Natural killer cell (primary cell): Measurements from ENCODE around the gene VWA3B. TPM values are rescaled to one million over a fixed set of nuclear protein-coding genes. Genes with fewer than 3 reads are reported as not detected.

Experiments
- ATAC-seq, 3 donors: fragments of 150-1000 bp in 2 of 3; fragments of 200-7000 bp in 1 of 3; cut with Tn5 transposase; 1 replicate in 1 of 3; 2 replicates in 2 of 3; pipeline ENCODE4 v1.10.0; 2021; ENCODE audit warnings: mild to moderate bottlenecking in 2 of 3, moderate library complexity in 2 of 3
- DNase-seq, 2 donors: peaks; one replicate each; pipeline versions ENCODE4 v3.0.0 to v3.0.0-alpha.2; 2013 to 2021; ENCODE audit warnings: mixed read lengths in 1 of 2
- H3K27ac ChIP-seq: one replicate; pipeline ENCODE4 v1.5.1; 2013; ENCODE audit warnings: mild to moderate bottlenecking, low read length
- H3K27me3 ChIP-seq: one replicate; pipeline ENCODE4 v1.6.1; 2013; ENCODE audit warnings: low read length; ENCODE audit not compliant: control insufficient read depth, insufficient read depth
- H3K36me3 ChIP-seq: one replicate; pipeline ENCODE4 v1.6.1; 2013; ENCODE audit warnings: low read length; ENCODE audit not compliant: control insufficient read depth, insufficient read depth
- H3K4me1 ChIP-seq: one replicate; pipeline ENCODE4 v1.6.1; 2013; ENCODE audit warnings: low read length; ENCODE audit not compliant: control insufficient read depth, insufficient read depth
- H3K4me3 ChIP-seq: one replicate; pipeline ENCODE4 v1.5.1; 2013; ENCODE audit warnings: low read length
- H3K9me3 ChIP-seq: one replicate; pipeline ENCODE4 v1.6.1; 2013; ENCODE audit warnings: low read length; ENCODE audit not compliant: control insufficient read depth, insufficient read depth
- H3K27ac Mint-ChIP-seq, 2 donors: one replicate each; pipeline ENCODE4 v1.8.0; 2022; ENCODE audit warnings: mild to moderate bottlenecking in 2 of 2, mixed read lengths in 2 of 2, moderate library complexity in 1 of 2
- H3K27me3 Mint-ChIP-seq, 2 donors: one replicate each; pipeline ENCODE4 v1.8.0; 2022; ENCODE audit warnings: low read depth in 2 of 2, mixed read lengths in 2 of 2
- H3K36me3 Mint-ChIP-seq: one replicate; pipeline ENCODE4 v1.8.0; 2022; ENCODE audit warnings: mixed read lengths
- H3K4me1 Mint-ChIP-seq, 2 donors: one replicate each; pipeline ENCODE4 v1.8.0; 2022; ENCODE audit warnings: mixed read lengths in 2 of 2
- H3K4me3 Mint-ChIP-seq: one replicate; pipeline ENCODE4 v1.8.0; 2022; ENCODE audit warnings: mild to moderate bottlenecking, moderate library complexity, mixed read lengths
- H3K9me3 Mint-ChIP-seq, 2 donors: one replicate each; pipeline ENCODE4 v1.8.0; 2022; ENCODE audit warnings: mixed read lengths in 2 of 2
- WGBS: methylation state at CpG from one replicate; pipeline ENCODE4 v1.1.7; 2013; ENCODE audit warnings: missing lambda C conversion rate; ENCODE audit not compliant: insufficient coverage; 5-methylcytosine and 5-hydroxymethylcytosine counted together
- intact Hi-C: fragments of 100-400 bp; cut with micrococcal nuclease; formaldehyde crosslinking; loops from one replicate; pipeline ENCODE4 v1.14.2; 2022
- total RNA-seq, 4 donors: library from RNA; stranded (reverse); fragments of 120-200 nt in 1 of 4; gene quantifications; one replicate each; pipeline versions ENCODE4 v1.2.3 to v1.2.4, GENCODE V29; 2013 to 2022
- TF ChIP-seq, protein P1 (sequence below): fragments of 200-600 bp; IDR thresholded peaks from one replicate; pipeline ENCODE4 v1.8.0; 2022; ENCODE audit warnings: antibody characterized with exemption

VWA3B gene
- total RNA-seq, 3 donors from 2014 or later (not counting 1 experiment from before 2014, with no cell fraction given): not detected

DNA sequence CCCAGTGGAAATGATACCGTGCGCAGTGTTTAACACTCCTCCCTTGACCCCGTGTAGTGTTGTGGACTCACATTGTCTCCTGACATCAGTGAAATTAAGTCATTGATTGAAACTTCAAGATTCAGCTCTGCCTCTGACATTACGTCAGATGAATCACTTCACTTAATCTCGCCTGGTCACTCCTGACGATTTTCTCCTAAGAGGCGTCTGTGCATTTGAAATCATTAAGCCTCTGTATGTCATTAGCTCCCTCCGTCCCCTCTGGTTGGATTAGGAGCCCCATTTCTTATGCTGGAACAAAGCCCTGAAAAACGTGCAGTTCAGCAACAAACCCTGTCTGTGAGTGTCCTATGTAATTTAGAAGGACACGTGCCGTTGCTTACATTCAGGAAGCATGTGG lies 222.6 kb downstream of the VWA3B start:
- intact Hi-C loops: no loop called here
- Histone ChIP-seq H3K27ac (no peak overlapping the region), H3K9me3 (no peaks in the 10 kb centered on the region), H3K4me1 (no peaks in the 10 kb centered on the region), H3K36me3 (no peaks in the 10 kb centered on the region), H3K27me3 (peaks cover 3% of the 10 kb centered on the region), H3K4me3 (no peak overlapping the region)
- ATAC-seq: no peak
- 90% methylated on average over 11 of the region's 11 CpGs for WGBS
- Mint-ChIP-seq H3K27me3 (peaks cover 35 to 67% of the 10 kb centered on the region in 2 donors), H3K4me1 (no peaks in the 10 kb centered on the region), H3K36me3 (no peaks in the 10 kb centered on the region), H3K9me3 (no peaks in the 10 kb centered on the region), H3K27ac (no peak overlapping the region), H3K4me3 (no peak overlapping the region)
- TF ChIP-seq, protein P1, sequence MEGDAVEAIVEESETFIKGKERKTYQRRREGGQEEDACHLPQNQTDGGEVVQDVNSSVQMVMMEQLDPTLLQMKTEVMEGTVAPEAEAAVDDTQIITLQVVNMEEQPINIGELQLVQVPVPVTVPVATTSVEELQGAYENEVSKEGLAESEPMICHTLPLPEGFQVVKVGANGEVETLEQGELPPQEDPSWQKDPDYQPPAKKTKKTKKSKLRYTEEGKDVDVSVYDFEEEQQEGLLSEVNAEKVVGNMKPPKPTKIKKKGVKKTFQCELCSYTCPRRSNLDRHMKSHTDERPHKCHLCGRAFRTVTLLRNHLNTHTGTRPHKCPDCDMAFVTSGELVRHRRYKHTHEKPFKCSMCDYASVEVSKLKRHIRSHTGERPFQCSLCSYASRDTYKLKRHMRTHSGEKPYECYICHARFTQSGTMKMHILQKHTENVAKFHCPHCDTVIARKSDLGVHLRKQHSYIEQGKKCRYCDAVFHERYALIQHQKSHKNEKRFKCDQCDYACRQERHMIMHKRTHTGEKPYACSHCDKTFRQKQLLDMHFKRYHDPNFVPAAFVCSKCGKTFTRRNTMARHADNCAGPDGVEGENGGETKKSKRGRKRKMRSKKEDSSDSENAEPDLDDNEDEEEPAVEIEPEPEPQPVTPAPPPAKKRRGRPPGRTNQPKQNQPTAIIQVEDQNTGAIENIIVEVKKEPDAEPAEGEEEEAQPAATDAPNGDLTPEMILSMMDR: no peak
- no peak for DNase-seq

DNA sequence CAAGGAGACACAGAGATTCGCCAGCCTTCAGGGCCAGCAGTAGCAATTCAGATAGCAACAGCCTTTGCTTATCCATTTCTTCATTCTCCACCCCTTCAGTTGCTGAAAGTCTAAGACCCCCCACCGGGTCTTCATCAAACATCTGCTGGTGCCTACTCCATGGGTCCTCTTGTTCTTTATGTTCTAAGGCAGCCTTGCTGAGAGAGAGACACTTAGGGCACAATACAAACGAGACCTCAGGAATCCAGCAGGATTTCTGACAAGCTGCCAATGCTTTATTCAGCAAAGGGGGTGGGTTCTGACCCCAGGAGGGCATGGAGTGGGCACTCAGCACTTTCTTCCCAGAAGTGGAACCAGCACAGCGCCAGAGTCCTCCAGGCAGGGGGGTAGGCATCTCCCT lies 223.0 kb downstream of the VWA3B start:
- WGBS: 68% methylated on average over 4 of the region's 4 CpGs
- Histone ChIP-seq H3K27me3 (peaks cover 3% of the 10 kb centered on the region), H3K4me3 (no peak overlapping the region), H3K36me3 (no peaks in the 10 kb centered on the region), H3K9me3 (no peaks in the 10 kb centered on the region), H3K4me1 (no peaks in the 10 kb centered on the region), H3K27ac (no peak overlapping the region)
- no peak overlapping the region for H3K27ac Mint-ChIP-seq
- peaks cover 31 to 62% of the 10 kb centered on the region in 2 donors for H3K27me3 Mint-ChIP-seq
- ATAC-seq (no peak), DNase-seq (no peak)
- TF ChIP-seq, protein P1: no peak
- no peaks in the 10 kb centered on the region for H3K36me3 Mint-ChIP-seq
- no peak overlapping the region for H3K4me3 Mint-ChIP-seq
- intact Hi-C loops: no loop called here
- H3K9me3 Mint-ChIP-seq: no peaks in the 10 kb centered on the region
- H3K4me1 Mint-ChIP-seq: no peaks in the 10 kb centered on the region

DNA sequence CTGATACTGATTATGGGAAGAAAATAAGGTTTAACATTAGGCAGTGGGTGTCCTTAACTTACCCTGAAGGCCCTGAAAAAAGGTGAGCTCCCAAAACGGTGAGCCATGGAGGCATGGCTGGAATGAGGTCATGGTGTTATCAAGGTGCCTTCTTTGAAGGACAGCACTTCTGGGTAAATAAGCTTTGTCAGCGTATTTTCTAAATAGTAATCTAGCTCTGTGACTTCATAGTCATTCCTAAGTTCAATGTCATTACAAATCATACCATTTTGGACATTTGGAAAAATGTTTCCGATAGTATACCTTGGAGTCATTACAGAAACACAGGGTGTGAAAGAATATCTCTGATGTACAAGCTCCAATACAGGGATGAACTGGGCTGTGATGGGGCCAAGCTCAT lies 224.1 kb downstream of the VWA3B start:
- ATAC-seq: no peak
- Mint-ChIP-seq H3K27me3 (peaks cover 27 to 60% of the 10 kb centered on the region in 2 donors), H3K4me1 (no peaks in the 10 kb centered on the region), H3K9me3 (no peaks in the 10 kb centered on the region), H3K36me3 (no peaks in the 10 kb centered on the region), H3K4me3 (no peak overlapping the region), H3K27ac (no peak overlapping the region)
- Histone ChIP-seq H3K4me3 (no peak overlapping the region), H3K27me3 (peaks cover 3% of the 10 kb centered on the region), H3K4me1 (no peaks in the 10 kb centered on the region), H3K36me3 (no peaks in the 10 kb centered on the region), H3K27ac (no peak overlapping the region), H3K9me3 (no peaks in the 10 kb centered on the region)
- intact Hi-C loops: no loop called here
- WGBS: 82% methylated on average over 3 of the region's 3 CpGs
- TF ChIP-seq, protein P1: no peak
- DNase-seq: no peak

DNA sequence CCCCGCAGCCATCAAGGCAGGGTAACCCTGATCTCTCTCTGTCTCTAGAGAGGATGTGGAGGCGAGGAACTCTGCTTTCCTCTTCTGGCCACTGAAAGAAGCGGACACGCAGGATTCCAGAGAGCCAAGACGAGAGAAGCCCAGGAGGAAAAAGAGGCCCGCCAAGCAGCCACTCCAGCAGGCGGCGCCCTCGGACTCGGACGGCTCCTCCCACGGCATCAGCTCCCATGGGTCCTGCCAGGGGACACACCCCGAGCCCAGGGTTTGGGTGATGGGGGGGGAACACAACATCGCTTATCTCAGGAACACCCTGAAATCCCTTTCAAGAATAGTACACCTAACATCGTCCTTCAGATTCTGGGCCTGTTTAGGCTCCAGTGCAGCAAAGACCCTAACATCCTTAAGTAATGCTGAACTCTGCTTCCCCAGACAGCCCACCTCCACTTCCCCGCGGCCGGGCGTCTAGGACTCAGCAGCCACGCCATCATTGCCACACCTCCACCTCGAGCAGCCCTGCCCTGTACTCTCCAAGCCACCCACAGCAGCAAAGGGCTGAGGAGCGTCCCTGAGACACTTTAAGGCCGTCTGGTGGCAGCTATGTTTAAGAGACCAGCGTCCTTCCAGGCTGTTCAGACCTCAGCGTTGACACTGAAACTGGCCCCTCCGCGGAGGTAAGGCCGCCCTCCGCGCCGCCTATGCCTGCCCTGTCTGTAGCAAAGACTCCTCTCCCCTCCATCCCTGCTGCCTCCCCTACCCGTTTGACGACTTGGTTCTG lies 225.0 kb downstream of the VWA3B start:
- no peak overlapping the region for H3K4me3 Mint-ChIP-seq
- H3K27me3 Mint-ChIP-seq: peaks cover 27 to 54% of the 10 kb centered on the region in 2 donors
- intact Hi-C loops: no loop called here

More for the DNA sequence above, 225.0 kb downstream of the VWA3B start:
- no peaks in the 10 kb centered on the region for H3K4me1 ChIP-seq
- DNase-seq: no peak
- no peaks in the 10 kb centered on the region for H3K9me3 ChIP-seq
- Mint-ChIP-seq H3K27ac (no peak overlapping the region), H3K36me3 (no peaks in the 10 kb centered on the region), H3K9me3 (no peaks in the 10 kb centered on the region), H3K4me1 (no peaks in the 10 kb centered on the region)
- H3K36me3 ChIP-seq: no peaks in the 10 kb centered on the region
- no peak overlapping the region for H3K27ac ChIP-seq
- WGBS: 80% methylated on average over 33 of the region's 33 CpGs
- ATAC-seq: peak in 1 of 3 donors; percentile 17
- TF ChIP-seq, protein P1: no peak
- H3K4me3 ChIP-seq: no peak overlapping the region
- H3K27me3 ChIP-seq: peaks cover 3% of the 10 kb centered on the region
